ENCODE measurements around the gene KCNH3. TPM values are rescaled to one million over a fixed set of nuclear protein-coding genes. Genes with fewer than 3 reads are reported as not detected.

KCNH3 gene
- total and polyA plus RNA-seq, 2 donors (not counting 3 experiments of a cell fraction or from before 2014, with no cell fraction given): 0.13 to 0.14 TPM

DNA sequence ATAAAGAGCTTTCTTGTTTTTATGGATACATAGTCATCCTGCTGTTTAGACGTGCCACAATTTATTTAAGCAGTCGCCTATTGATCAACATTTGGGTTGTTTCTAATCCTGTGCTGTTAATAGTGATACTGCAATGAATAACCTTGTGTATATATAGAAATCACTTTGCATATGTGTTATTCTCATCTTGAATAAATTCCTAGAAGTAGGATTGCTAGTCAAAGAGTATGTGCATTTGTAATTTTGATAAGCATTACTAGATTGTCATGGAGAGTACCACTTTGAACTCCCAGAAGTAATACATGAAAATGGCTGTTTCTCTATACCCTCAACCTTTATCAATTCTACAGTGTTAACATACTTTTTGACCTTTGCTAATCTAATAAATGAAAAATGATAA, 44.9 kb upstream of the KCNH3 start:
- H4K20me1 ChIP-seq (replicated peaks; ENCODE audit: control insufficient read depth, extremely low read depth, insufficient read depth, low read length): no peaks in the 10 kb centered on the region
- intact Hi-C loops (cut with micrococcal nuclease) (no loop called here), dilution Hi-C loops (cut with MboI; ENCODE audit: extremely low pct_ligation_motif_present, low sequenced_read_pairs) (no loop called here)
- no peak overlapping the region for H3K9ac ChIP-seq (replicated peaks; ENCODE audit: extremely low read depth, insufficient read depth, low read length)
- no peak overlapping the region for H3K4me2 ChIP-seq (ENCODE audit: insufficient read depth, low read length)
- H3K27me3 ChIP-seq (ENCODE audit: control insufficient read depth in 2 of 2, insufficient read depth in 2 of 2, low read length in 2 of 2): no peaks in the 10 kb centered on the region
- no peak for TF ChIP-seq CTCF (IDR thresholded peaks at IDR 0.05; ENCODE audit: extremely low read depth in 1 of 2, insufficient read depth in 1 of 2, low read depth in 1 of 2, low read length in 2 of 2)
- TF ChIP-seq GATA2 (IDR thresholded peaks at IDR 0.05; ENCODE audit: insufficient read depth, insufficient read length, low read depth, low read length): no peak
- TF ChIP-seq MYC (IDR thresholded peaks at IDR 0.05; ENCODE audit: low read depth, low read length): no peak
- TF ChIP-seq POLR2A (IDR thresholded peaks at IDR 0.05; ENCODE audit: low read depth, low read length): no peak
- TF ChIP-seq POLR2AphosphoS5 (IDR thresholded peaks at IDR 0.05; ENCODE audit: insufficient read depth, low read depth, low read length): no peak
- TF ChIP-seq, protein P1, sequence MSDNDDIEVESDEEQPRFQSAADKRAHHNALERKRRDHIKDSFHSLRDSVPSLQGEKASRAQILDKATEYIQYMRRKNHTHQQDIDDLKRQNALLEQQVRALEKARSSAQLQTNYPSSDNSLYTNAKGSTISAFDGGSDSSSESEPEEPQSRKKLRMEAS (IDR thresholded peaks at IDR 0.05; ENCODE audit: insufficient read depth, insufficient read length): no peak
- TF ChIP-seq JUN (IDR thresholded peaks at IDR 0.05; ENCODE audit: borderline replicate concordance, insufficient read depth, insufficient read length, low read depth): no peak
- TF ChIP-seq EZH2 (IDR thresholded peaks at IDR 0.05; ENCODE audit: borderline replicate concordance, low read depth, low read length, severe bottlenecking): no peak
- no peak for TF ChIP-seq FOS (IDR thresholded peaks at IDR 0.05; ENCODE audit: borderline replicate concordance, insufficient read depth, low read length)
- ChIA-PET CTCF (interaction anchor here (0.8 to 1.6 kb wide), 3 partner anchors 10 to 135 kb away, joined by 3 to 4 read pairs (median 4); no protein-coding TSS in a partner anchor), POLR2A (no interaction called here)
- DNase-seq (ENCODE audit: low read depth, low spot score) (no peak), FAIRE-seq (no peak)
- H3K27ac ChIP-seq (ENCODE audit: insufficient read depth, low read depth, low read length): no peak overlapping the region
- no peak overlapping the region for H3K4me3 ChIP-seq (replicated peaks in 1 of 3; ENCODE audit: insufficient read depth in 1 of 3, low read depth in 1 of 3, low read length in 3 of 3)
- H3K4me1 ChIP-seq (ENCODE audit: control insufficient read depth, extremely low read depth, insufficient read depth, low read length): peaks cover 18% of the 10 kb centered on the region
- no peak overlapping the region for H2AFZ ChIP-seq (ENCODE audit: low read depth, low read length)
- BruUV-seq (replicated peaks): no TSS peak
- peaks cover 10 to 11% of the 10 kb centered on the region in 2 experiments for H3K36me3 ChIP-seq (ENCODE audit: control insufficient read depth in 2 of 2, extremely low read depth in 1 of 2, insufficient read depth in 2 of 2, low read length in 2 of 2)
- H3K9me3 ChIP-seq (replicated peaks; ENCODE audit: control insufficient read depth, insufficient read depth, low read length): no peaks in the 10 kb centered on the region
- peaks cover 20% of the 10 kb centered on the region for H3K79me2 ChIP-seq (ENCODE audit: control insufficient read depth, insufficient read depth, low read length)
- no peaks in the 10 kb centered on the region for H3K9me1 ChIP-seq (replicated peaks; ENCODE audit: control insufficient read depth, extremely low read depth, insufficient read depth, low read length)

Data from endothelial cell of umbilical vein (primary cell).